MM.1S (cell line): Measurements from ENCODE around the gene MVB12B.

Source experiments
- DNase-seq: peaks from one replicate; pipeline ENCODE4 v3.0.0-alpha.2; 2015
- H2AFZ ChIP-seq: fragments of 300-600 bp; sonication (generic); 2 replicates; pipeline ENCODE4 v1.6.0; 2016; ENCODE audit warnings: antibody characterized with exemption, low read length
- H3F3A ChIP-seq: fragments of 300-600 bp; sonication (generic); 2 replicates; pipeline ENCODE4 v1.6.1; 2016; ENCODE audit warnings: mild to moderate bottlenecking, antibody characterized with exemption, low read length, moderate library complexity, mixed read lengths; ENCODE audit not compliant: insufficient read depth
- H3K27ac ChIP-seq: fragments of 300-600 bp; sonication (generic); 2 replicates; pipeline ENCODE4 v1.5.1; 2016; ENCODE audit warnings: mild to moderate bottlenecking, low read length
- H3K27me3 ChIP-seq: fragments of 300-600 bp; sonication (generic); replicated peaks from 2 replicates; pipeline ENCODE4 v1.6.0; 2016; ENCODE audit warnings: low read length; ENCODE audit not compliant: insufficient read depth
- H3K36me3 ChIP-seq: fragments of 300-600 bp; sonication (generic); replicated peaks from 2 replicates; pipeline ENCODE4 v1.6.1; 2016; ENCODE audit warnings: mild to moderate bottlenecking, low read length, mixed read lengths; ENCODE audit not compliant: insufficient read depth
- H3K4me1 ChIP-seq: fragments of 300-600 bp; sonication (generic); 2 replicates; pipeline ENCODE4 v1.6.1; 2016; ENCODE audit warnings: low read length, mixed read lengths
- H3K4me2 ChIP-seq: fragments of 300-600 bp; sonication (generic); 2 replicates; pipeline ENCODE4 v1.6.0; 2016; ENCODE audit warnings: low read depth, low read length
- H3K4me3 ChIP-seq: fragments of 300-600 bp; sonication (generic); 2 replicates; pipeline ENCODE4 v1.5.1; 2016; ENCODE audit warnings: low read length, mixed read lengths
- H3K79me2 ChIP-seq: fragments of 300-600 bp; sonication (generic); 2 replicates; pipeline ENCODE4 v1.6.1; 2016; ENCODE audit warnings: mixed run types, low read length, mixed read lengths
- H3K9ac ChIP-seq: fragments of 300-600 bp; sonication (generic); 2 replicates; pipeline ENCODE4 v1.6.1; 2016; ENCODE audit warnings: low read length, mixed read lengths
- H3K9me2 ChIP-seq: fragments of 300-600 bp; sonication (generic); replicated peaks from 2 replicates; pipeline ENCODE4 v1.6.1; 2016; ENCODE audit warnings: mild to moderate bottlenecking, low read length, mixed read lengths; ENCODE audit not compliant: insufficient read depth
- H3K9me3 ChIP-seq: fragments of 300-600 bp; sonication (generic); replicated peaks from 2 replicates; pipeline ENCODE4 v1.6.1; 2016; ENCODE audit warnings: mild to moderate bottlenecking, low read length, mixed read lengths; ENCODE audit not compliant: insufficient read depth
- H4K20me1 ChIP-seq: fragments of 300-600 bp; sonication (generic); 2 replicates; pipeline ENCODE4 v1.6.1; 2016; ENCODE audit warnings: mild to moderate bottlenecking, low read length, moderate library complexity, mixed read lengths; ENCODE audit not compliant: insufficient read depth
- CTCF ChIP-seq: fragments of 300-600 bp; sonication (generic); IDR thresholded peaks from 2 replicates; pipeline ENCODE4 v1.5.1; 2016; ENCODE audit warnings: antibody characterized with exemption, low read length, mixed read lengths
- EZH2 ChIP-seq: fragments of 300-600 bp; sonication (generic); optimal IDR thresholded peaks from 2 replicates; pipeline ENCODE3; 2017; ENCODE audit warnings: low read depth, mild to moderate bottlenecking, antibody characterized with exemption, low read length, mixed read lengths
- EZH2phosphoT487 ChIP-seq: fragments of 300-600 bp; sonication (generic); IDR thresholded peaks from 2 replicates; pipeline ENCODE4 v1.6.1; 2018; ENCODE audit warnings: antibody characterized with exemption, low read length

The MVB12B gene

GRCh38 chr9:126368020-126368419, 41.4 kb downstream of the MVB12B start:
- no peaks in the 10 kb centered on the region for H3K36me3 ChIP-seq
- H3K79me2 ChIP-seq: no peaks in the 10 kb centered on the region
- no peaks in the 10 kb centered on the region for H4K20me1 ChIP-seq
- H3K27me3 ChIP-seq: no peaks in the 10 kb centered on the region
- H3K9me3 ChIP-seq: no peaks in the 10 kb centered on the region
- H3F3A ChIP-seq: no peaks in the 10 kb centered on the region
- DNase-seq: no peak
- no peaks in the 10 kb centered on the region for H3K4me1 ChIP-seq
- H3K9ac ChIP-seq: no peak overlapping the region
- H3K27ac ChIP-seq: no peak overlapping the region
- H3K4me3 ChIP-seq: no peak overlapping the region
- H3K9me2 ChIP-seq: no peaks in the 10 kb centered on the region
- H2AFZ ChIP-seq: no peak overlapping the region
- TF ChIP-seq EZH2phosphoT487: no peak
- no peak for TF ChIP-seq EZH2
- no peak for TF ChIP-seq CTCF
- H3K4me2 ChIP-seq: no peak overlapping the region

DNA sequence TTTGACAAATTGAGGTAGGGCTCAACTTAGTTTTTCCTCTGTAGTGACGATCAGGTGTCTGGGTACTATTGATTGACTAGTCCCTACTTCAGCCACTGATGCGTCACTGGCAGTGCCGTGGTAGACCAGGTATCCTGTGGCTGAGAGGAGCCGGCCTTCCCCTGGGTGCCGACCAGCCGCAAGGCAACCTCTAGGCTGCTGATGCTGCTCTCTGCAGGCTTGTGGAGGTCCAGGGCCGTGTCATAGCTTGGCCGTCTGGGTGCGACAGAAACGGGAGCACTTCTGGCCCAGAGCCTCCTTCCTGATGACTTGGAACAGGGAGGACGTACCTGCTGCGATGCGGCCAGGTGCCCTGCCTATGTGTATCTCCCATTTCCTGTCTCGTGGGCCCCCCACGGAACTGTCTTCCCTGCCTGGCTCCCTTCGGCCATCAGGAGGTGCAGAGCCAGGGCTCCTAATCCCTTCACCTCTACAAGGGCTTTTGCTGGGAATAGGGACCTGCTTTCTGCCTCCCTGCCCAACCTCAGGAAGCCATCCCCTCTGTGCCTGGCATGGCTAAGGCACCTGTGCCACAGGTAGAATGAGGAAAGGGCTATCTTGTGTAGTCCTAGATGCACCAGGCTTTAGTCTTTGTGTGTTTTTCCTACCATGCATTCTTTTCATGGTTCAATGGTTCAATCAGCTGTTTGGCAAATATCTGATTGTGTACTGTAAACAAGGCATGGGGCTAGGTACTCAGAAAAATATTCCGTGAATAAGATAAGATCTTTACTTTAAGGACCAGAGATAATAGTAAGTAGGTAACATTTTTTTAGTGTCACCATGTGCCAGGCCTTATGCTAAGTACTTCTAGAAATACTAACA, 44.6 kb downstream of the MVB12B start:
- Histone ChIP-seq H3K9me2 (no peaks in the 10 kb centered on the region), H3K36me3 (no peaks in the 10 kb centered on the region), H3K4me2 (no peak overlapping the region), H3K27me3 (no peaks in the 10 kb centered on the region), H3K4me3 (no peak overlapping the region), H4K20me1 (no peaks in the 10 kb centered on the region), H3K27ac (no peak overlapping the region), H2AFZ (no peak overlapping the region), H3K9ac (no peak overlapping the region), H3K9me3 (no peaks in the 10 kb centered on the region), H3F3A (no peaks in the 10 kb centered on the region), H3K79me2 (no peaks in the 10 kb centered on the region), H3K4me1 (no peaks in the 10 kb centered on the region)
- no peak for DNase-seq
- TF ChIP-seq CTCF: no peak

GRCh38 chr9:126372716-126373115, 46.1 kb downstream of the MVB12B start:
- no peak overlapping the region for H3K27ac ChIP-seq
- no peak overlapping the region for H3K4me2 ChIP-seq
- H3K4me3 ChIP-seq: no peak overlapping the region
- no peaks in the 10 kb centered on the region for H3F3A ChIP-seq
- no peak for DNase-seq
- H2AFZ ChIP-seq: no peak overlapping the region
- no peaks in the 10 kb centered on the region for H4K20me1 ChIP-seq
- no peaks in the 10 kb centered on the region for H3K9me2 ChIP-seq
- TF ChIP-seq CTCF (no peak), EZH2phosphoT487 (no peak), EZH2 (no peak)
- no peaks in the 10 kb centered on the region for H3K36me3 ChIP-seq
- no peaks in the 10 kb centered on the region for H3K79me2 ChIP-seq
- no peak overlapping the region for H3K9ac ChIP-seq
- 0 out of 2 replicates have a peak, but pooled peaks cover 5% of the 10 kb centered on the region for H3K4me1 ChIP-seq
- no peaks in the 10 kb centered on the region for H3K9me3 ChIP-seq
- no peaks in the 10 kb centered on the region for H3K27me3 ChIP-seq
